Activated B cell treated with CpG ODN at 0.5 μM for 24 hours (primary cell): ENCODE data around the gene IGFLR1. TPM values are rescaled to one million over a fixed set of nuclear protein-coding genes. Genes with fewer than 3 reads are reported as not detected.

Source experiments
- ATAC-seq: fragments of 200-7000 bp; cut with Tn5 transposase; one replicate; pipeline ENCODE4 v1.10.0; 2021; ENCODE audit warnings: low read depth, mild to moderate bottlenecking, moderate library complexity
- CTCF ChIA-PET: fragments of 350-600 bp; sonication (Branson Sonifier 250); formaldehyde crosslinking; loops from one replicate; lab custom pipeline; 2021; ENCODE audit warnings: antibody characterized with exemption; lab: Charles Lee
- POLR2A ChIA-PET: fragments of 350-600 bp; sonication (Branson Sonifier 250); formaldehyde crosslinking; loops from one replicate; lab custom pipeline; 2021; ENCODE audit warnings: antibody characterized with exemption; lab: Charles Lee
- DNase-seq: peaks from one replicate; pipeline ENCODE4 v3.0.0; 2022
- H3K27ac Mint-ChIP-seq: one replicate; pipeline ENCODE4 v1.8.0; 2020; ENCODE audit warnings: mixed read lengths
- H3K27me3 Mint-ChIP-seq: one replicate; pipeline ENCODE4 v1.8.0; 2021; ENCODE audit warnings: mixed read lengths
- H3K36me3 Mint-ChIP-seq: one replicate; pipeline ENCODE4 v1.8.0; 2021; ENCODE audit warnings: low read depth, mixed read lengths
- H3K4me1 Mint-ChIP-seq: one replicate; pipeline ENCODE4 v1.8.0; 2021; ENCODE audit warnings: mixed read lengths
- H3K4me3 Mint-ChIP-seq: one replicate; pipeline ENCODE4 v1.8.0; 2020; ENCODE audit warnings: mild to moderate bottlenecking, mixed read lengths
- H3K9me3 Mint-ChIP-seq: one replicate; pipeline ENCODE4 v1.8.0; 2020; ENCODE audit warnings: mixed read lengths
- intact Hi-C: fragments of 100-400 bp; cut with micrococcal nuclease; formaldehyde crosslinking; loops from one replicate; pipeline ENCODE4 v1.15.1; 2024
- total RNA-seq: library from RNA; stranded (reverse); gene quantifications from 2 replicates; pipeline ENCODE4 v1.2.3, GENCODE V29; 2022
- TF ChIP-seq, protein P1 (sequence below): fragments of 200-600 bp; IDR thresholded peaks from one replicate; pipeline ENCODE4 v1.8.0; 2022; ENCODE audit warnings: antibody characterized with exemption, mild to moderate bottlenecking

The IGFLR1 gene
- total RNA-seq, 1 donor from 2014 or later = 130 TPM

DNA sequence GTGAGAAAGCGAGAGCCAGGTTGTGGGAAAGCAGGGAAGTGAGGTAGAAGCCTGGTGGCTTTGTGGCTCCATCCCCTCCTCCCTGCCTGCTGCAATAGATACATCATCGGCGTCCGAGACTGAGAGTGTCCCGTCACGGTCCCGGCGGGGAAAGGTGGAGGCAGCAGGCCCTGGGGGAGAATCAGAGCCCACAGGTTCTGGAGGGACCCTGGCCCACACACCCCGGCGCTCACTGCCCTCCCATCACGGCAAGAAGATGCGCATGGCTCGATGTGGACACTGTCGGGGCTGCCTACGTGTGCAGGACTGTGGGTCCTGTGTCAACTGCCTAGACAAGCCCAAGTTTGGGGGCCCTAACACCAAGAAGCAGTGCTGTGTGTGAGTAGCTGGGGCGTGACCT lies 19.4 kb downstream of the IGFLR1 start:
- ChIA-PET CTCF (interaction anchor here (1.1 kb wide), 1 partner anchor 18 kb away, joined by 3 read pairs; no protein-coding TSS in a partner anchor), POLR2A (interaction anchor here (0.7 kb wide), 1 partner anchor 18 kb away, joined by 4 read pairs; no protein-coding TSS in a partner anchor)
- DNase-seq (no peak), ATAC-seq (no peak)
- Mint-ChIP-seq H3K4me3 (no peak overlapping the region), H3K27me3 (no peaks in the 10 kb centered on the region), H3K4me1 (peaks cover 22% of the 10 kb centered on the region), H3K36me3 (peaks cover 72% of the 10 kb centered on the region), H3K9me3 (no peaks in the 10 kb centered on the region), H3K27ac (no peak overlapping the region)
- TF ChIP-seq, protein P1, sequence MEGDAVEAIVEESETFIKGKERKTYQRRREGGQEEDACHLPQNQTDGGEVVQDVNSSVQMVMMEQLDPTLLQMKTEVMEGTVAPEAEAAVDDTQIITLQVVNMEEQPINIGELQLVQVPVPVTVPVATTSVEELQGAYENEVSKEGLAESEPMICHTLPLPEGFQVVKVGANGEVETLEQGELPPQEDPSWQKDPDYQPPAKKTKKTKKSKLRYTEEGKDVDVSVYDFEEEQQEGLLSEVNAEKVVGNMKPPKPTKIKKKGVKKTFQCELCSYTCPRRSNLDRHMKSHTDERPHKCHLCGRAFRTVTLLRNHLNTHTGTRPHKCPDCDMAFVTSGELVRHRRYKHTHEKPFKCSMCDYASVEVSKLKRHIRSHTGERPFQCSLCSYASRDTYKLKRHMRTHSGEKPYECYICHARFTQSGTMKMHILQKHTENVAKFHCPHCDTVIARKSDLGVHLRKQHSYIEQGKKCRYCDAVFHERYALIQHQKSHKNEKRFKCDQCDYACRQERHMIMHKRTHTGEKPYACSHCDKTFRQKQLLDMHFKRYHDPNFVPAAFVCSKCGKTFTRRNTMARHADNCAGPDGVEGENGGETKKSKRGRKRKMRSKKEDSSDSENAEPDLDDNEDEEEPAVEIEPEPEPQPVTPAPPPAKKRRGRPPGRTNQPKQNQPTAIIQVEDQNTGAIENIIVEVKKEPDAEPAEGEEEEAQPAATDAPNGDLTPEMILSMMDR = no peak
- intact Hi-C loops = no loop called here

DNA sequence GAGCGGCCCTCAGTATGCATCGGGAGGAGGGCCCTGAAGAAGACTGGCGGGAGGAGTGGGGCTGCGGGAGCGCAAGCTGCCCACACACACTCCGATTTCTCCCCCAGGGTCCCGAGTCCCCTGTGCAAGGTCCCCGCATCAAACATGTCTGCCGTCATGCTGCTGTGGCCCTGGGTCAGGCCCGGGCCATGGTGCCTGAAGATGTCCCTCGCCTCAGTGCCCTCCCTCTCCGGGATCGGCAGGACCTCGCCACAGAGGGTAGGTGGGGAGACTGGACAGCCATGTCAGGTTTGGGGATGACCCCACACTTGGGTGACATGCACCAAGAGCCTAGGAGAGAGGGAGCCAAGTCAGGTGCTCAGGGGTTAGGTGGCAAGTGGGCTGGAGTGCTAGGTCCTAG lies 19.8 kb downstream of the IGFLR1 start:
- Mint-ChIP-seq H3K27ac (no peak overlapping the region), H3K9me3 (no peaks in the 10 kb centered on the region), H3K27me3 (no peaks in the 10 kb centered on the region), H3K4me3 (no peak overlapping the region), H3K4me1 (peaks cover 22% of the 10 kb centered on the region), H3K36me3 (peaks cover 68% of the 10 kb centered on the region)
- CTCF ChIA-PET = no interaction called here
- DNase-seq = no peak
- POLR2A ChIA-PET = no interaction called here
- ATAC-seq = no peak
- TF ChIP-seq, protein P1 = no peak
- intact Hi-C loops = no loop called here

DNA sequence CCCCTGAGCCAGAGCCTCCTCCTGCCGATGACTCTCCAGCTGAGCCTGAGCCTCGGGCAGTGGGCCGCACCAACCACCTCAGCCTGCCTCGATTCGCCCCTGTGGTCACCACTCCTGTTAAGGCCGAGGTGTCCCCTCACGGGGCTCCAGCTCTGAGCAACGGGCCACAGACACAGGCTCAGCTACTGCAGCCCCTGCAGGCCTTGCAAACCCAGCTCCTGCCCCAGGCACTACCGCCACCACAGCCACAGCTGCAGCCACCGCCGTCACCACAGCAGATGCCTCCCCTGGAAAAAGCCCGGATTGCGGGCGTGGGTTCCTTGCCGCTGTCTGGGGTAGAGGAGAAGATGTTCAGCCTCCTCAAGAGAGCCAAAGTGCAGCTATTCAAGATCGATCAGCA lies 20.9 kb downstream of the IGFLR1 start:
- ChIA-PET CTCF (no interaction called here), POLR2A (interaction anchor here (0.5 to 1.1 kb wide), 3 partner anchors 19 to 87 kb away, joined by 3 to 5 read pairs (median 5); no protein-coding TSS in a partner anchor)
- Mint-ChIP-seq H3K27ac (no peak overlapping the region), H3K4me3 (no peak overlapping the region), H3K4me1 (peaks cover 27% of the 10 kb centered on the region), H3K36me3 (peaks cover 63% of the 10 kb centered on the region), H3K9me3 (no peaks in the 10 kb centered on the region), H3K27me3 (no peaks in the 10 kb centered on the region)
- intact Hi-C loops = no loop called here
- DNase-seq (no peak), ATAC-seq (no peak)
- TF ChIP-seq, protein P1 = no peak

DNA sequence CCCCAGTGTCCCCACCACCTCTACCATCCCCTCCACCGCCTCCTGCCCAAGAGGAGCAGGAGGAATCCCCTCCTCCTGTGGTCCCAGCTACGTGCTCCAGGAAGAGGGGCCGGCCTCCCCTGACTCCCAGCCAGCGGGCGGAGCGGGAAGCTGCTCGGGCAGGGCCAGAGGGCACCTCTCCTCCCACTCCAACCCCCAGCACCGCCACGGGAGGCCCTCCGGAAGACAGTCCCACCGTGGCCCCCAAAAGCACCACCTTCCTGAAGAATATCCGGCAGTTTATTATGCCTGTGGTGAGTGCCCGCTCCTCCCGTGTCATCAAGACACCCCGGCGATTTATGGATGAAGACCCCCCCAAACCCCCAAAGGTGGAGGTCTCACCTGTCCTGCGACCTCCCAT lies 21.6 kb downstream of the IGFLR1 start:
- peaks cover 34% of the 10 kb centered on the region for H3K4me1 Mint-ChIP-seq
- ChIA-PET POLR2A (interaction anchor here (0.5 to 3.4 kb wide), 4 partner anchors 9 to 265 kb away, joined by 3 to 22 read pairs (median 4); no protein-coding TSS in a partner anchor), CTCF (no interaction called here)
- TF ChIP-seq, protein P1 = no peak
- H3K9me3 Mint-ChIP-seq = no peaks in the 10 kb centered on the region
- no peak overlapping the region for H3K27ac Mint-ChIP-seq
- DNase-seq (no peak), ATAC-seq (no peak)
- intact Hi-C loops = no loop called here
- no peaks in the 10 kb centered on the region for H3K27me3 Mint-ChIP-seq
- H3K36me3 Mint-ChIP-seq = peaks cover 59% of the 10 kb centered on the region
- H3K4me3 Mint-ChIP-seq = no peak overlapping the region

- POLR2A ChIA-PET = interaction anchor here (1.0 to 3.4 kb wide), 4 partner anchors 9 to 22 kb away, joined by 4 to 22 read pairs (median 12); partner anchors contain the start of gene IGFLR1
- H3K27ac Mint-ChIP-seq = peak overlapping the region; percentile 27
- H3K4me1 Mint-ChIP-seq = peaks cover 39% of the 10 kb centered on the region
These were observed 22.1 kb downstream of the IGFLR1 start for GRCh38 chr19:35720163-35720524.

More at GRCh38 chr19:35720163-35720524, 22.1 kb downstream of the IGFLR1 start:
- ATAC-seq (no peak), DNase-seq (no peak)
- H3K4me3 Mint-ChIP-seq = peak overlapping the region; percentile 1
- peaks cover 54% of the 10 kb centered on the region for H3K36me3 Mint-ChIP-seq
- no peaks in the 10 kb centered on the region for H3K27me3 Mint-ChIP-seq
- CTCF ChIA-PET = no interaction called here
- TF ChIP-seq, protein P1 = no peak
- intact Hi-C loops = no loop called here
- H3K9me3 Mint-ChIP-seq = no peaks in the 10 kb centered on the region
